CD4-positive, alpha-beta T cell treated with Interferon gamma for 1 hour (primary cell): Measurements from ENCODE around the gene CNPY1.

Source experiments
- DNase-seq: peaks from one replicate; pipeline ENCODE4 v3.0.0-alpha.2; 2020

CNPY1 gene

DNA sequence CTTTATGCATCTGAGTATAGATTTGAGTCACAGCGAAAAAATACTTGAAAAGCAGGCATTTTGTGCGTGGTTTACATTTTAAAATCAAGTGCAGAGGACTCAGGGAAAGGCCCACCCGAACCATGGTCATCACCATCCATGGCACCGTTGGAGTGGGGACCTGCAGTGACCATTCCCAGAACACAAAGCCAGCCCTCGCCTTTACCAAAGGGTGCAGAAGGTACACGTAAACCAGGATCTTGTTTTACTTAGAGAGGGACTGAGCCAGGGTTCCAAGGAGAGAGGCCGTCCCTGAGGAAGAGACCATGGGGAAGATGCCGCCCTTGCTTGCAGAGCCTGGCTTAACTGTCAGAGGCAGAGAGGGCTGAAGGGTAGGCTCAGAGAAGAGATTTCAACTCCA, 12.0 kb upstream of the CNPY1 start:
- no peak for DNase-seq

DNA sequence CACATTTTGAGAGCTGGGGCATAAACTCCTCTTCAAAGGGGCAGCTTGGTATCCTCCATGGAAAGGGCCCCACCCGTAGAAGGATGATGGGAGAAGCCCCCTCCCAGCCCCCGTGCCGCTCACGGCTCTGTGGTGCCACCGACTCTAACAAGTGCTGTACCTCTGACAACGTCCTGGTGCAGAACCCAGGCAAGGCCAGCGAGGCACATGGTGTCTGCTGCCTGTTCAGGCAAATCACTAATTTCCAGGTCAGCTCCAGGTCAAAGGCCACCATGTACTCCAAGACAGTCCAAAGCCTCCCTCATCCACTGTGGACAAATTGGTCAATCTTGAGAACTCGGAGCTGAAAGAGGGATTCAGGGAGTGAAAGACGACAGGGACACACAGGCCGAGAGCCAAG, 11.4 kb upstream of the CNPY1 start:
- DNase-seq, result no peak

GRCh38 chr7:155556763-155557162, 10.4 kb upstream of the CNPY1 start:
- DNase-seq, result no peak

DNA sequence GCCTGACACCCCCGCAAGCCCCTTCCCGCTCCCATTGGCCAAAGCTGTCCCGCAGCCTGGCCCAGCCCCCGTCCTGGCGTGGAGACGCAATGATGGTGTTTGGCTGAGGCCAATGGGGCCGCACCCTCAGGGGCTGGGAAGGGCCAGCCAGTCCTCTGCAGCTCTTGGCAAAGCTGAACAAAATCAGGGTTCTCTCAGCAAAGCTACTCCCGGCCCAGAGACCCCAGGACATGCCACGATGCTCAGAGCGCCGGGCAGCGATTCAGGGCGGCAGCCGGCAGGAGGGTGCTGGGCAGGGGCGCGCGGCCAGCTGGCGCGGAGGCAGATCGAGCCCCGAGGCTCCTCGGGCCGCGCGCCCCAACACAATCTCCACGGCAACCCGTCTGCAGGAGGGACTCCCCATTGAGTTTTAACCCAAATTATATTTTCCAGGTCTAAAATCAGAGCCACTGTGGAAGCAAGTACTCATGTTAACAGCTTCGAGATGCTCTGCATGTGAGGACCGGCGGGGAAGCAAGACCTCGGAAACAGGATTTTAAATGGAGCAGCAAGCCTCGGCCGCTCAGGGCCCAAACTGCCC, 8.8 kb upstream of the CNPY1 start:
- DNase-seq, result no peak

DNA sequence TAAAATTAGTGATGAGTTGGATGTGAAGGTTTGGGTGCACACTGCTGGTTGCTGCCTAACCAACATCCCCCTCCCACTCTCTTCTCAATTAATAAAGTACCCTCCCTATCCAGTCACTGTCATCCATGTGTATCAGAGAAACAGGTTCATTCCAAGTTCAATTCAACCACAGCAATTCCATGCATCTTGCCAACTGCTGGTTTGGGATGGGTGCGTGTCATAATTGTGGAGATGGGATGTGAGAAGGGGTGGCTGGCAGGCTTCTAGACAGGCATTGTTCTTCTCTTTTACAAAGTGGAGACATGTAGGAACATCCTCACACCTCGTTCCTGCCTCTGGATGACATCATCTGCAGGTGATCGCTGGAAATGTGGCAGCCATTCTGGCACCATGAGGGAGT, 7.5 kb upstream of the CNPY1 start:
- DNase-seq, result no peak

DNA sequence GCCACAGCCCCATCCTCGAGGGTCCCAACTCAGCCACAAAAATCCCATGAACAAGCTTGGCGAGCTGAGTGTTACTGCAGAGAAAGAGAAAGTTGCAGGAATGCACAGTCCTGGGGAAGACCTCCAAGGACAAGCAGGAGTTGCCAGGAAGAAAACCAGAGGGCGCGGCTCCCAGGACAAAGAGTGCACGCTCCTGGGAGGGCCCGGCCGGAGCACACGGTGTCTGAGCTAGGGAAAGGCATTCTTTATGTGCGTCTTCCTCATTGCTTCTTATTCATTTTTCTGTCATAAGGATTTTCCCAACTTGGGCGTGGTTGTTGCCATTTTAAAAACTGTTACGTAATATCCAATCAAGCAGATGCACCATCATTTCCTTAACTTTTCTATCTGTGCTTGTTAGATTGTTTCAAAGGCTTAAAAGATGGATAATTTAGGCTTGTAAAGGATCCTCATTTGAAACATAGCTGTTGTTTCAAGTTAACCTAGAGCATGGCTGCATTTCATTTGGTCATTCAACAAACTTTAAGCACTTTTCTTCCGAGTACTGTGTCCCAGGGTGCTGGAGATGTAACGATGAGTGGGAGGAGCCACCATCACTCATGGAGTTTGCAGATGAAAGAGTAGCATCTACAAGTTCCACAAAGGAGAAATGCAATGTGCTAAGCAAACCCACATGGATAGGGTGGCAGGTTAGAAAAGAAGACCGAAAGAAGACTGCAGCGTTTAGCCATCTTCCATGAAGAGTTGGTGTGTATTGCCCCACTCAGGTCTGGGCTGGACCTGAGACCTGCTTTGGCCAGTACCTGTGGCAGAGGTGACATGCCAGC, 5.6 kb upstream of the CNPY1 start:
- no peak for DNase-seq

- DNase-seq, result no peak
Measured at GRCh38 chr7:155550916-155551315, 4.6 kb upstream of the CNPY1 start.

GRCh38 chr7:155549226-155549625, 2.9 kb upstream of the CNPY1 start:
- DNase-seq, result no peak

DNA sequence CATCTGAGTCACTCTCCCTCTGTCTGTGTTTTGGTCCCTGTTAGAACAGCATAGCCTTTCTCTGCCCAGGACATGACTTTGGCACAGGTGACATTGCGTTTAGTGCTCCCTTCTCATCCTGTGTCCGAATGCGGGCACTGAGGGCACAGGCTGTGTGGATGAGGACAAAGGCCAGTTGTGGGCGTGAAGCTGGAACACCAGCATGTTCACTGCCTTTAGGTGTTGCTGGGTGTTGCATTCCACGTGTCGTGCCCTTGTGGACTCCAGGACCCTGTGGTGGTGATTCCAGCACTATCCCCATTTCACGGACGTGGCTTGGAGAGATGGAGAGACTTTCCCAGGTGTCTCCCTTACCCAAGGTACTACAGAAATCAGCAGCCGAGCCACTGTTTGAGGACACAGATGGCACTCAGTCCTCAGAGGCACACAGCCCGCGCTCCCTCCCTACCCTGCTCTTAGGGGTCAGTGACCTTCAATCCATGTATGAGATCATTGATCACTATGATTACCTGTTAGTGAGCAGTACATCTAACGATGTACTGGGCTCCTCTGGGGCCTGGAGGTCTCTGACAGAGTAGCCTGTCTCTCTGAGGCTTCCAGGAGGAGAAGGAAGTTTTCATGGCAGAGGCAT, 917 bp upstream of the CNPY1 start:
- no peak for DNase-seq

- no peak for DNase-seq
Measured at GRCh38 chr7:155545348-155545747, 1.0 kb downstream of the CNPY1 start.

DNA sequence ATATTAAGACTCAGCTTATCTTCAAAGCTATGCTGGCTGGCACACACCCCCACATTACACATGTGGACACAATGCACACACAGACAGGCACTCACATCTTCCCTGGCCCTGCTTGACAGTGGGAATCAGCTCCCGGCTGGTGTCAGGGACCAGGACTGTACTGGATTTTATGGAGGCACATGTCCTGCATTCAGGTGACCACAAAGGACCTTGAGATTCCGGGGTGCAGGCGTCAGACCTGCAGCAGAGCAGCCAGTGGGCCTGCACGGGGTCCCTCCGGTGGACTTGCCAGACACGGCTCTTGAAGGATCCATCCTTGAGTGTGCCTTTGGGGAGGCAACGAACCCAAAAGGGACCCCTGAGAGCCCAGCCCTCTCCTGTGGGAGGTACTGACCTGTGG, 1.9 kb downstream of the CNPY1 start:
- no peak for DNase-seq

- DNase-seq, result no peak
Measured at GRCh38 chr7:155543926-155544325, 2.4 kb downstream of the CNPY1 start.

DNA sequence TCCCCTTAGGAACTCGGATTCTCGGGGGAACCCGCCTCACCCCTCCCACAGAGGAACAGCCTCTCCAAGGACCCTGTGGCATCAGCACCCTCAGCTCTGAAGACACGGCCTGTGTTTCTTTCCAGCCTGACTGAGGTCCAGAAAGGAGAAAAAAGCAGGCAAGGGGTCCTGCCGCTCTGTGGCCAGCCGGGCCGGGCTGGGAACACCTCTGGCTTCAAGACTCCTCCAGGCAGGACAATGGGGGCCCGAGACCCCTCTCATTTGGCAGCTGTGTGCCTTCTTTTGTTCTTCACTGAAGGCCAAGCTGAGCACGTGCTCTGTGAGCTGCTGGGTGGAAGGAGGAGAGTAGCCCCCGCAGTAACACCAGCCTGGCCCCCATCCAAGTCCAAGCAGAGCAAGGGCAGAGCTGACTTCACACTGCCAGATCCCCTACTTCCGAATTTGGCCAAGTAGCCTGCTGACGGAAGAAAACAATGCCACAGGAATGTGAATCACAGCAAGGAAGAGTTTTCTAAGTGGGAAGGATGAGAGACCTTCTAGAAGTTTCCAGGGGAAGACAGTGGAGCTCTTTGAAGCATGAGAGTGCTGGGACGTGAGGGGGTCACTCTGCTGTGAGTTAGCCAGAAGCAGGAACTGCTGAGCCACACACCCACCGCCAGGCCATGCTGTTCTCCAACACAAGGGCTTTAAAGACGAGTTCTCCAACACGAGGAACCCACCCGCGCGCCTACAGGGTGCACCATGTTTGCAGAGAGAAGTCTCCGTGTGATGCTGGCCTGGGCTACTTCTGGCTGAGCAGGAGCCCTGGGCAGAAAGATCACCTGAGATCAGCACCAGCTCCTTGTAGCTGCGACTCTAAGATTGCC, 3.1 kb downstream of the CNPY1 start:
- no peak for DNase-seq

GRCh38 chr7:155541986-155542675, 4.2 kb downstream of the CNPY1 start:
- no peak for DNase-seq

- no peak for DNase-seq
Measured at GRCh38 chr7:155540553-155540952, 5.8 kb downstream of the CNPY1 start.

DNA sequence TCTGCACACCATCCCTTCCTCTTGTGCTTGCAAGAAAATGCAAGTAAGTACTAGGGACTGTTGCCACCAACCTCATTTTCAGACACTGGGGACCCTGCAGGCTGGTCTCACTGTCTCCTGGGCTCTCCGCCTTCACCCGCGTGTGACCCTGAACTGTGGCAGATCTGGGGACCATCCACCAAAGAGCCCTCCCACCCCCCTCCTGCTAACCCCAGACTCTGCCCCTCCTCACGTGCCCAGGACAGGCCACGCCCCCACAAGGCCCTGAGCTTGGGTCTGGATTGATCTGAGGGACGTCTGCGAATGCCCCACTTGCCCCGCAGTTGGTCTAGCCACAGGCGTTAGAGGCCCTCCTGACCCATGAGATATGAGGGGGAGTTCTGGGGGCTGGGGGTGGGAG, 8.1 kb downstream of the CNPY1 start:
- no peak for DNase-seq

DNA sequence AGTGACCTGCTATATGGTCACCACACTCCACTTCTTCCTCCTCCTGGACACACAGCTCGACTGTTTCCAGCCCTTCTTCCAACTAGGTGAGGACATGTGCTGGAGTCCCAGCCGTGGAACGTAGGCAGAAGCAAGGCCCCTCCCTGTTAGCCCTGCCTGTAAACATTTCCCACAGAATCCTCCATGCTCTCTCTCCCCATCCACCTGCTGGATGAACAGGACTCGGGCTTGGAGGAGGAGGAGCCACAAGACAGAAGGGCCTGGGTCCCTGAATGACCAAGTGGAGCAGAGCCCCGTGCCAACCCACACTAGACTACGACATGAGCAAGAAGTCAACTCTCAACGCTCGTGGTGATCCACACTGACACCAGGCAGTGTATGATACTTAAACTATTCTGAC, 9.9 kb downstream of the CNPY1 start:
- no peak for DNase-seq

DNA sequence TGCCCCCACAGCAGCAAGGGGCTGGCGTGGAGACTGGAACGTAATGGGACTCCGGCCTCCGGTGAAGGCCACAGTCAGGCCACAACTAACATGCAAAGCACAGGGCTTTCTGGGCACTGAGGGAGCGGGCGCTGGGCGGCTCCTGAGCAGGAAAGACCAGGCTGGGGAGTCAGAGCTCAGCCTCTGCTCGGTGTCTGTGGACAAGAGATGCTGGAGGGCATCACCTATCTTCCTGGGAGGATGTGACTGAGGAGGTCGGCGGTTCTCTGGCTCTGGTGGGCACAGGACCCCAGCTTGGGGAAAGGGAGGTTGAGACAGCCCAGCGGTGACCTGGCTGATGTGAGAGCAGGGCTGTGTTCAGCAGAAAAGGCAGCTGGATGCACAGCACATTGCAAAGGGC, 11.7 kb downstream of the CNPY1 start:
- DNase-seq, result no peak

GRCh38 chr7:155533827-155534690, 12.3 kb downstream of the CNPY1 start:
- no peak for DNase-seq

DNA sequence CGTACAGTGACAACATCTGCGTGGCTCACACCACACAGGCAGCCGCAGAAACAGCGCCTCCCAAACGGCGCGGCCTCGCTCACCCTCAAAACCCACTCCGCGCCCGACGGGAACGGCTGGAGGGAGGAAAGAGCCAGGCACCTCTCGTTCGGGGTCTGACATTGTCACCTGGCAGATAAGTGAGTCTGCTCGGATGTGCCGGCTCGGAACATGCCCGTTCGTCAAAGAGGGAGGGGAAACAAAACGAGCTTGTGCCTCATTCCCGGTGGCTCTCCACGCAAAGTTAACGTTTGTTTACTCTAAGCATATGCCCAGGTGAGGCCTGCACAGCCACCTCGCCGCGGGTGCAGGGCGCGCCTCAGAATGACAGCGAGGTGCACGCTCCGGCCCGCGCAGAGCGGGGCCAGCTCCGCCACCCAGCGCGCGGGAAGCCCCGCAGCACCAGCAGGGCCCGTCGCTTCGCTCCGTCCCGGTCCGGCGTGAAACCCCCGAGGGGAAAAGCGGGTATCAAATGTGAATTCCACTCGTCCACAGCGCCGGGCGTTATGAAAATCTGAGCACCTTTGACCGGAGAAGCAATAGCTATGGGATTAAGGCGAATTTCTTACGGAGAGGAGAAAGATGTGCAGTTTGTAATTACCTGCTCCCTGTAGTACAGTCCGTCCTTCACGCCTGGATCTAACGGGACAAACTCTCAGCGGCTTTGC, 13.1 kb downstream of the CNPY1 start:
- no peak for DNase-seq

- DNase-seq, result no peak
Measured at GRCh38 chr7:155532792-155533119, 13.6 kb downstream of the CNPY1 start.
